Activated naive CD4-positive, alpha-beta T cell treated with anti-CD3 and anti-CD28 coated beads, Interleukin-2, amount 50 U/mL, for 72 hours (primary cell): ENCODE data around the gene ELFN1. TPM values are rescaled to one million over a fixed set of nuclear protein-coding genes. Genes with fewer than 3 reads are reported as not detected.

Experiments
- ATAC-seq, 2 donors: fragments of 150-1000 bp; cut with Tn5 transposase; 2 replicates each; pipeline ENCODE4 v1.10.0; 2021; ENCODE audit warnings: mild to moderate bottlenecking in 2 of 2, moderate library complexity in 2 of 2
- DNase-seq, 2 donors: peaks; one replicate each; pipeline ENCODE4 v3.0.0; 2021 to 2022; ENCODE audit warnings: low spot score in 2 of 2
- H3K27ac Mint-ChIP-seq, 2 donors: one replicate each; pipeline ENCODE4 v1.8.0; 2022; ENCODE audit warnings: mild to moderate bottlenecking in 2 of 2, mixed read lengths in 2 of 2
- H3K36me3 Mint-ChIP-seq, 2 donors: one replicate each; pipeline ENCODE4 v1.8.0; 2022; ENCODE audit warnings: mixed read lengths in 2 of 2
- H3K9me3 Mint-ChIP-seq, 2 donors: one replicate each; pipeline ENCODE4 v1.8.0; 2022; ENCODE audit warnings: mixed read lengths in 2 of 2
- total RNA-seq, 2 donors: library from RNA; stranded (reverse); gene quantifications; one replicate each; pipeline ENCODE4 v1.2.3, GENCODE V29; 2022

ELFN1 gene
- total RNA-seq, 2 donors from 2014 or later, result 0.07 TPM; not detected in 1

DNA sequence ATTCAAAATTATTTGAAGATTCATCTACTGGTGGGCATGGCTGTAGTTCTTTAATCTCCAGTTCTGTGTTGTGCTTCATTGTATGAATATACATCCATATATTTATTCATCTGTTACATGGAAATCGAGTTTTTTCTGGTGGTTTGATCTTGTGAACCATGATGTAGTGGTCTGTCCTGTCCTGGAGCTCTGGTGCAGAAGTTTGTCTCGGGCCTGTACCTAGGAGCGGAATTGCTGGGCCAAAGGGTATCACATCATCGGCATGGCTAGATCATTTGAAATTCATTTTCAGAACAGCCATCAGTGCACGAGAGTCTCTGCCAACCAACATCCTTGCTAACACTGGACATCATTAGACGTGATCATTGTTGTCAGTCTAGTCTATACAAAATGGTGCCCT lies 107.0 kb downstream of the ELFN1 start:
- no peak for ATAC-seq
- peaks cover 0 to 24% of the 10 kb centered on the region in 2 donors for H3K36me3 Mint-ChIP-seq
- H3K9me3 Mint-ChIP-seq, result peaks cover 19 to 20% of the 10 kb centered on the region in 2 donors
- no peak overlapping the region for H3K27ac Mint-ChIP-seq
- no peak for DNase-seq

GRCh38 chr7:1779445-1779844 lies 109.4 kb downstream of the ELFN1 start:
- peaks cover 14 to 15% of the 10 kb centered on the region in 2 donors for H3K9me3 Mint-ChIP-seq
- no peak overlapping the region for H3K27ac Mint-ChIP-seq
- H3K36me3 Mint-ChIP-seq, result peaks cover 0 to 17% of the 10 kb centered on the region in 2 donors
- DNase-seq (no peak), ATAC-seq (no peak)

- Mint-ChIP-seq H3K9me3 (peaks cover 13 to 17% of the 10 kb centered on the region in 2 donors), H3K27ac (no peak overlapping the region), H3K36me3 (peaks cover 5 to 12% of the 10 kb centered on the region in 2 donors)
- no peak for ATAC-seq
- no peak for DNase-seq
These were observed 111.3 kb downstream of the ELFN1 start for GRCh38 chr7:1781369-1781768.

- H3K27ac Mint-ChIP-seq, result no peak overlapping the region
- DNase-seq (no peak), ATAC-seq (no peak)
- H3K9me3 Mint-ChIP-seq, result peaks cover 6 to 10% of the 10 kb centered on the region in 2 donors
- peaks cover 0 to 5% of the 10 kb centered on the region in 2 donors for H3K36me3 Mint-ChIP-seq
These were observed 115.8 kb downstream of the ELFN1 start for GRCh38 chr7:1785839-1786238.

- H3K9me3 Mint-ChIP-seq, result peaks cover 6 to 10% of the 10 kb centered on the region in 2 donors
- no peak overlapping the region for H3K27ac Mint-ChIP-seq
- H3K36me3 Mint-ChIP-seq, result peaks cover 0 to 5% of the 10 kb centered on the region in 2 donors
- ATAC-seq, result no peak
- no peak for DNase-seq
These were observed 117.2 kb downstream of the ELFN1 start for GRCh38 chr7:1787241-1787640.

- ATAC-seq, result no peak
- H3K27ac Mint-ChIP-seq, result no peak overlapping the region
- no peak for DNase-seq
- H3K36me3 Mint-ChIP-seq, result peaks cover 0 to 5% of the 10 kb centered on the region in 2 donors
- peaks cover 6 to 10% of the 10 kb centered on the region in 2 donors for H3K9me3 Mint-ChIP-seq
These were observed 117.7 kb downstream of the ELFN1 start for GRCh38 chr7:1787681-1788235.

- no peak for ATAC-seq
- H3K27ac Mint-ChIP-seq, result no peak overlapping the region
- peaks cover 17% of the 10 kb centered on the region in 2 donors for H3K9me3 Mint-ChIP-seq
- peaks cover 10 to 28% of the 10 kb centered on the region in 2 donors for H3K36me3 Mint-ChIP-seq
- no peak for DNase-seq
These were observed 124.9 kb downstream of the ELFN1 start for GRCh38 chr7:1794888-1795542.

Other genes with a start within 250 kb of the ELFN1 start
- 1 to 10 TPM; 1.4 to 9.1 TPM for gene MICALL2, start 210.8 kb upstream of the ELFN1 start, total RNA-seq
- gene INTS1, start 165.9 kb upstream of the ELFN1 start, total RNA-seq, result 10 to 100 TPM; 84.6 to 85.0 TPM
- 10 to 100 TPM; 34.1 to 37.3 TPM for gene MAFK, start 139.6 kb upstream of the ELFN1 start, total RNA-seq
- gene TMEM184A, start 114.1 kb upstream of the ELFN1 start, total RNA-seq, result under 1 TPM; 0.12 to 0.73 TPM
- 10 to 100 TPM; 26.8 to 36.4 TPM for gene PSMG3, start 100.2 kb upstream of the ELFN1 start, total RNA-seq